Stimulated activated CD8-positive, alpha-beta memory T cell treated with anti-CD3 and anti-CD28 coated beads, Interleukin-4, amount 100 ng/mL, for 48 hours (primary cell): ENCODE measurements around the gene APOBEC3G.
"Not testable (repeated sequence)": the region's sequence is repeated elsewhere in the genome, so short reads cannot be mapped to it uniquely, and the experiment has no call there.

Source experiments
- DNase-seq: peaks from one replicate; pipeline ENCODE4 v3.0.0-alpha.2; 2020

APOBEC3G gene

DNA sequence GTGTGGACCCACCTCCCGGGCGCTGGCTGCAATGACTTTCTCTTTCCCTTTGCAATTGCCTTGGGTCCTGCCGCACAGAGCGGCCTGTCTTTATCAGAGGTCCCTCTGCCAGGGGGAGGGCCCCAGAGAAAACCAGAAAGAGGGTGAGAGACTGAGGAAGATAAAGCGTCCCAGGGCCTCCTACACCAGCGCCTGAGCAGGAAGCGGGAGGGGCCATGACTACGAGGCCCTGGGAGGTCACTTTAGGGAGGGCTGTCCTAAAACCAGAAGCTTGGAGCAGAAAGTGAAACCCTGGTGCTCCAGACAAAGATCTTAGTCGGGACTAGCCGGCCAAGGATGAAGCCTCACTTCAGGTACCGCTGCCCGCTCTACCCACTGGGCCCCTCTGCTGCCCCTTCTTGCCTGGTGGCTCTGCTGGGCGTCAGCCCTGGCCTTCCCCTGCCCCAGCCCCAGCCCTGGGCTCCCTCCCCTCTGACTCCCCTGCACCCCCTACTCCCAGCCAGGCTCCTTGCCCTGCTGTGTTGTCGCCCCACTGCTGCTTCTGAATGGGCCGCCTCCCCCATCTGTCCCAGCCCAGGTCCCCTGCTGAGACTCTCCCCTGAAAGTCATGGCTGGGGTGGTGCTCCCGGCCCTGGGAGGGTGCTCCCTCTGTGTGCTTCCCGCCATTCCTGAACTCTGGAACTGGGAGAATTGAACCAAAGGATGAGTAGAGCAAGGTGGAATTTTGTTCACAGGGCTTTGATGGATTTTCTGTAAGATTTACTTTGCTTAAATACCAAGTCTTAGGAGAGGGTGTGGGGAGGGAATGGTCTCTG is at the start of gene APOBEC3G:
Gene APOBEC3G, plus strand, starts transcription at position 250 of the 815 bp plus-strand sequence. Its CDS starts 87 bp downstream, at position 337.
- peak; percentile 68 for DNase-seq

DNA sequence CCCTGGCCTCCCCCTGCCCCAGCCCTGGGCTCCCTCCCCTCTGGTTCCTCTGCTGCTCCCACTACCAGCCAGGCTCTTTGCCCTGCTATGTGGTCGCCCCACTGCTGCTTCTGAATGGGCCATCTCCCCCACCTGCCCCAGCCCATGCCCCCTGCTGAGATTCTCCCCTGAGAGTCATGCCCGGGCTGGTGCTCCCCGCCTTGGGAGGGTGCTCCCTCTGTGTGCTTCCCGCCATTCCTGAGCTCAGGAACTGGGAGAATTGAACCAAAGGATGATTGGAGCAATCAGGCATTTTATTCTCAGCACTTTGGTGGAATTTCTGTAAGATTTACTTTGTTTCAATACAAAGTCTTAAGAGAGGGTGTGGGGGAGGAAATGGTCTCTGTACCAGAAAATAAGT is 49.4 kb upstream of the APOBEC3G start:
- DNase-seq, result no peak

DNA sequence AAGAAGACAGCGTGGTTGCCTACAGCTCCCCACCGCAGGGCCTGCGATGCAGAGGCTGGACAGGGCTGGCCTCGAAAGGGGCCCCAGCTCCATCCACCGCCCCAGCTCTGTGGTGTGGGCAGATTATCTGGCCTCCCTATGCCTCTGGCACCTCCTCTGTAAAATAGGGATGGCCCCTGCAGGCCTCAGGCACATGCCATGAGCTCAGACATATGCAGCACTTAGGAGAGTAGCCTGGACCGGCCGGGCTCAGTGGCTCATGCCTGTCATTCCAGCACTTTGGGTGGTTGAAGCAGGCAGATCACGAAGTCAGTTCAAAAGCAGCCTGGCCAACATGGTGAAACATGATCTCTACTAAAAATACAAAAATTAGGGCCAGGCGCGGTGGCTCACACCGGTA is 48.8 kb upstream of the APOBEC3G start:
- DNase-seq, result no peak

DNA sequence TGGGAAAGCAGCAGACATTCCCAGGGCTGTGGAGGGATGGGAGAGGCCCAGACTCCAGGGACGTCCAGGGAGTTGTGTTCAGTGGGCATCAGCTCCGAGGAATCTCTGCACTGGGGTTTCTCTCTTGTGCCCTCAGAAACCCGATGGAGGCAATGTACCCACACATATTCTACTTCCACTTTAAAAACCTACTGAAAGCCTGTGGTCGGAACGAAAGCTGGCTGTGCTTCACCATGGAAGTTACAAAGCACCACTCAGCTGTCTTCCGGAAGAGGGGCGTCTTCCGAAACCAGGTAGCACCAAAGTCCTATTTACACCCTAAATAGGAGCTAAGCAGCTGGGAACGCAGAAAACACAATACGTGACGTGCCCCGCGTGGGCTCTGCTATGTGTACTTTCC is 47.8 kb upstream of the APOBEC3G start:
- no peak for DNase-seq

DNA sequence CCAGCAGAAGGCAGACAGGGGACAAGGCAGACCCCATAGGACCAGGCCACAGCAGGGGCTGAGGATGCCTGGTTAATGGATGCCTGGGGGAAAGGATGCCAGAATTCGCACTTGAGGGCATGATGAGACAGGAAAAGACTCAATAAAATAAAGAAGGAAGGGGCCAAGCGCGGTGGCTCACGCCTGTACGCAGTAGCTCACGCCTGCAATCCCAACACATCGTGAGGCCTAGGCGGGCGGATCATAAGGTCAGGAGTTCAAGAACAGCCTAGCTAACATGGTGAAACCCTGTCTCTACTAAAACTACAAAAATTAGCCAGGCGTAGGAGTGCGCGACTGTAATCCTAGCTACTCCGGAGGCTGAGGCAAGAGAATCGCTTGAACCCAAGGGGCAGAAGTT is 46.4 kb upstream of the APOBEC3G start:
- DNase-seq, result no peak

DNA sequence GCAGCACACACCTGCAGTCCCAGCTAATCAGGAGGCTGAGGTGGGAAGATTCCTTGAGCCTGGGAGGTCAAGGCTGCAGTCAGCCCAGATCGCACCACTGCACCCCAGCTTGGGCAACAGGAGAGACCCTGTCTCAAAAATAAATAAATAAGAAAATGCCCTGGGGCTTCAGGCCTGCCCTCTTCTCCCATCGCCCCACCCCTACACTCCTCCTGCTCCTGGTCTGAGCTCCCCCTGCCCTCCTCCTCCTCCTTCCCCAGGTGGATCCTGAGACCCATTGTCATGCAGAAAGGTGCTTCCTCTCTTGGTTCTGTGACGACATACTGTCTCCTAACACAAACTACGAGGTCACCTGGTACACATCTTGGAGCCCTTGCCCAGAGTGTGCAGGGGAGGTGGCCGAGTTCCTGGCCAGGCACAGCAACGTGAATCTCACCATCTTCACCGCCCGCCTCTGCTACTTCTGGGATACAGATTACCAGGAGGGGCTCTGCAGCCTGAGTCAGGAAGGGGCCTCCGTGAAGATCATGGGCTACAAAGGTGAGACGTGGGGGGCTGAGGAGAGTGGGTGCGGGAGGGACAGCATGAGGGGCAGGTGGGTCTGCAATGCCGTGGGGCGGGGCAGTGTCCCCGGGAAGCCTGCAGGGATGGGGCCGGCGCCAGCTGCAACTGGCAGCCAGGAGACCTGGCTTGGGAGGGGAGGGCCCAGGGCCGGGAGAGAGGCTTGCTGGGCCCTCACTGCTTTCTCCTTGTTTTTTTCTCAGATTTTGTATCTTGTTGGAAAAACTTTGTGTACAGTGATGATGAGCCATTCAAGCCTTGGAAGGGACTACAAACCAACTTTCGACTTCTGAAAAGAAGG is 45.4 kb upstream of the APOBEC3G start:
- DNase-seq, result not testable (repeated sequence)

DNA sequence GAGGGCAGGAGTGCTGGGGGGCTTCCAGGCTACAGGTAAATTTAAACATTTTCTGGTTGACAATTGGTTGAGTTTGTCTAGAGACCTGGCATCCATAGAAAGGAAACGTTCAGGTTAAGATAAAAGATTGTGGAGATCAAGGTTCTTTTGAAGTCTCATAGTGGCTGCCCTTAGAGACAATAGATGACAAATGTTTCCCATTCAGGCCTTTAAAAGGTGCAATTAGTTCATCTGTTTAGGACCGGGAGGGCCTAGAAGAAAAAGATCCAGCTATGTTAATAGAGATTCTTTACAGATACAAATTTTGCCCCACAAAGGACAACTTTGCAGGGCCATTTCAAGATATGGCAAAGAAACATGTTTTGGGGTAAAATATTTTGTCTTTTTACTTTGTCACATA is 40.0 kb upstream of the APOBEC3G start:
- DNase-seq, result not testable (repeated sequence)

DNA sequence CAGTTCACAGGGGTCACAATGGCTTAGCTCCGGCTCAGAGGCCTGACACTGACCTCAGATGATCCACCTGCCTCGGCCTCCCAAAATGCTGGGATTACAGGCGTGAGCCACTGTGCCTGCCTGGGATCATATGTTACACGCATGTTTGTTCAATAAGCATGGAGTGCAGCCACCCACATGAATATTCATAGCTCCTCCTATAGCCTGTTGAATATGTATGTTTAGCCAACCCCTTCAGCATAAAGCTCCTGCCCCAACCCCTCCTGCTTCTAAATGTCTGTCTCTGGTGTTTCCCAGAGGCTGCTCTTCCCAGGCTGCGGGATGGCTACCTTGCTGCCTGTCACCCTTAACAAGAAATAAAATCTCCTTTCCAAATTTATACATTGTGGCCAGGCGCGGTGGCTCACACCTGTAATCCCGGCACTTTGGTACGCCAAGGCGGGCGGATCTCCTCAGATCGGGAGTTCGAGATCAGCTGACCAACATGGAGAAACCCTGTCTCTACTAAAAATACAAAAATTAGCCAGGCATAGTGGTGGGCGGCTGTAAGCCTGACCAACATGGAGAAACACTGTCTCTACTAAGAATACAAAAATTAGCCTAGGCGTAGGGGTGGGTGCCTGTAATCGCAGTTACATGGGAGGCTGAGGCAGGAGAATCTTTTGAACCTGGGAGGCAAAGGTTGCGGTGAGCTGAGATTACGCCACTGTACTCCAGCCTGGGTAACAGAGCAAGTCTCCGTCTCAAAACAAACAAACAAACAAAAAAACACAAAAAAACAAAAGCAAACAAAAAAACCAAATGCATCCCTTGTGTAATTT is 37.6 kb upstream of the APOBEC3G start:
- no peak for DNase-seq

DNA sequence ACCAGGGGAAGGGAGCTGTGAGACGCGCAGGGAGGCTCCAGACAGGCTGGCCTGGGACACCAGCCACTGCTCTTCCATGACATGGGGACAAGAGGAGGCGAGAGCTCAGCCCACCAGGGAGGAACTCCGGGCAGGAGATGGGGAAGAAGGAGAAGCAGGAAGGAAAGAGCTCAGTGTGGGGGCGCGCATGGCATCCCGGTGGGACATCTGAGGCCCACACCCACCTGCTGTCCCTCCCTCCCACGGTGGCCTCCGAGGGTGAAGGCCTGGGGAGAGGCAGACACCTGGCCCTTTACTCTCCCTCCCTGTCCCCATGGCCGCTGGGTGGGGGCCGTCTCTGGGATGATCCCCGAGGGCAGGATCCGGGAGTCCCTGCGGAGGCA is 36.9 kb upstream of the APOBEC3G start:
- DNase-seq, result not testable (repeated sequence)

DNA sequence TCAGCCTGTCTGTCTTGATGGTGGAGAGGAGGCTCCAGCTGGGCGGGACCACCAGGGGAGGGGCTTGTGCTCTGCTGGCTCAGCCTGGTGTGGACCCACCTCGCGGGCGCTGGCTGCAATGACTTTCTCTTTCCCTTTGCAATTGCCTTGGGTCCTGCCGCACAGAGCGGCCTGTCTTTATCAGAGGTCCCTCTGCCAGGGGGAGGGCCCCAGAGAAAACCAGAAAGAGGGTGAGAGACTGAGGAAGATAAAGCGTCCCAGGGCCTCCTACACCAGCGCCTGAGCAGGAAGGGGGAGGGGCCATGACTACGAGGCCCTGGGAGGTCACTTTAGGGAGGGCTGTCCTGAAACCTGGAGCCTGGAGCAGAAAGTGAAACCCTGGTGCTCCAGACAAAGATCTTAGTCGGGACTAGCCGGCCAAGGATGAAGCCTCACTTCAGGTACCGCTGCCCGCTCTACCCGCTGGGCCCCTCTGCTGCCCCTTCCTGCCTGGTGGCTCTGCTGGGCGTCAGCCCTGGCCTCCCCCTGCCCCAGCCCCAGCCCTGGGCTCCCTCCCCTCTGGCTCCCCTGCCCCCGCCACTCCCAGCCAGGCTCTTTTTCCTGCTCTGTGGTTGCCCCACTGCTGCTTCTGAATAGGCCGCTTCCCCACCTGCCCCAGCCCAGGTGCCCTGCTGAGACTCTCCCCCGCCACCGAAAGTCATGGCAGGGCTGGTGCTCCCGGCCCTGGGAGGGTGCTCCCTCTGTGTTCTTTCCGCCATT is 36.4 kb upstream of the APOBEC3G start, which contains the start of gene APOBEC3F:
Gene APOBEC3F, plus strand, starts transcription at position 327 of the 759 bp plus-strand sequence. Its CDS starts 97 bp downstream, at position 424.
- DNase-seq, result peak; percentile 74

DNA sequence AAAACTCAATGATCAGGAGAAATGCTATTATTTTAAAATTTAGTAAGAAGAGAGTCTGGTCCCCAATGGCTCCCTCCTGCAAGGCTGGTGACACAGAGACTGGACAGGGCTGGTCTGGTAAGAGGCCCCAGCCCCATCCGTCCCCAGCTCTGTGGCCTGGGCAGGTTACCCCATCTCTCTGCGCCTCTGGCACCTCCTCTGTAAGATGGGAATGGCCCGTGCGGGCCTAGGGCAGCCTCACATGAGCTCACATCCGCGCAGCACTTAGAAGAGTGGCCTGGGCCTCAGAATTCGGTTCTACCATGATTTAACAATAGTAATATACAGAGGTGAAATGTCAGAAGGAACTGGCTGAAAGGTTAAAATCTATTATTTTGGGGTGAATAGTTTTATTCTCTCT is 35.2 kb upstream of the APOBEC3G start:
- DNase-seq, result no peak

DNA sequence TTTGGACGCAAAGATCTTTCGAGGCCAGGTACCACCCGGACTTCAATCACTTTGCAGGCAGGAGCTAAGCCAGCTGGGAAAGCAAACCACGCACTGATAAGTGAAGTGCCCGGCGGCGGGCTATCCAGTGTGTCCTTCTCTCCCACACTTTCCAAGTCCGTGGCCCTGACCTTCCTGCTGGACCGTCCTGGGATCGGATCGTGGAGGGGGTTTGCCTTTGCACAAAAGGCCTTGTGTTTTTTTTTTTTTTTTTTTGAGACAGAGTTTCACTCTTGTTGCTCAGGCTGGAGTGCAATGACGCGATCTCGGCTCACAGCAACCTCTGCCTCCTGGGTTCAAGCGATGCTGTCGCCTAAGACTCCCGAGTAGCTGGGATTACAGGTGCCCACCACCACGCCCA is 34.0 kb upstream of the APOBEC3G start:
- DNase-seq, result not testable (repeated sequence)

DNA sequence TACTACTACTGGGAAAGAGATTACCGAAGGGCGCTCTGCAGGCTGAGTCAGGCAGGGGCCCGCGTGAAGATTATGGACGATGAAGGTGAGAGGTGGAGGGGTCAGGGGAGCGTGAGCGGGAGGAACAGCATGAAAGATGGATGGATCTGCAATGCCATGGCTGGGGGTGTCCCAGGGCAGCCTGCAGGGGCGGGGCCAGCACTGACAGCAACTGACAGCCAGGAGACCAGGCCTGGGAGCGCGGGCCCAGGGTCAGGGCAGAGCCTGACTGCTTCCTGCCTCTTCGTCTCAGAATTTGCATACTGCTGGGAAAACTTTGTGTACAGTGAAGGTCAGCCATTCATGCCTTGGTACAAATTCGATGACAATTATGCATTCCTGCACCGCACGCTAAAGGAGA is 31.9 kb upstream of the APOBEC3G start:
- DNase-seq, result not testable (repeated sequence)

DNA sequence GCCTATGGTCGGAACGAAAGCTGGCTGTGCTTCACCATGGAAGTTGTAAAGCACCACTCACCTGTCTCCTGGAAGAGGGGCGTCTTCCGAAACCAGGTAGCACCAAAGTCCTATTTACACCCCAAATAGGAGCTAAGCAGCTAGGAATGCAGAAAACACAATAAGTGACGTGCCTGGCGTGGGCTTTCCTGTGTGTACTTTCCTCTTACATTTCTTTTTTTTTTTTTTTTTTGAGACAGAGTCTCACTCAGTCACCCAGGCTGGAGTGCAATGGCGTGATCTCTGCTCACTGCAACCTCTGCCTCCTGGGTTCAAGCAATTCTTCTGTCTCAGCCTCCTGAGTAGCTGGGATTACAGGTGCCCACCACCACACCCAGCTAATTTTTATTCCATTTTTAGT is 27.6 kb upstream of the APOBEC3G start:
- not testable (repeated sequence) for DNase-seq

DNA sequence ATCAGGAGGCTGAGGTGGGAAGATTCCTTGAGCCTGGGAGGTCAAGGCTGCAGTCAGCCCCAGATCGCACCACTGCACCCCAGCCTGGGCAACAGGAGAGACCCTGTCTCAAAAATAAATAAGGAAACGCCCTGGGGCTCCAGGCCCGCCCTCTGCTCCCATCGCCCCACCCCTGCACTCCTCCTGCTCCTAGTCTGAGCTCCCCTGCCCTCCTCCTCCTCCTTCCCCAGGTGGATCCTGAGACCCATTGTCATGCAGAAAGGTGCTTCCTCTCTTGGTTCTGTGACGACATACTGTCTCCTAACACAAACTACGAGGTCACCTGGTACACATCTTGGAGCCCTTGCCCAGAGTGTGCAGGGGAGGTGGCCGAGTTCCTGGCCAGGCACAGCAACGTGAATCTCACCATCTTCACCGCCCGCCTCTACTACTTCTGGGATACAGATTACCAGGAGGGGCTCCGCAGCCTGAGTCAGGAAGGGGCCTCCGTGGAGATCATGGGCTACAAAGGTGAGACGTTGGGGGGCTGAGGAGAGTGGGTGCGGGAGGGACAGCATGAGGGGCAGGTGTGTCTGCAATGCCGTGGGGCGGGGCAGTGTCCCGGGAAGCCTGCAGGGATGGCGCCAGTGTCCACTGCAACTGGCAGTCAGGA is 25.1 kb upstream of the APOBEC3G start:
- DNase-seq, result not testable (repeated sequence)

DNA sequence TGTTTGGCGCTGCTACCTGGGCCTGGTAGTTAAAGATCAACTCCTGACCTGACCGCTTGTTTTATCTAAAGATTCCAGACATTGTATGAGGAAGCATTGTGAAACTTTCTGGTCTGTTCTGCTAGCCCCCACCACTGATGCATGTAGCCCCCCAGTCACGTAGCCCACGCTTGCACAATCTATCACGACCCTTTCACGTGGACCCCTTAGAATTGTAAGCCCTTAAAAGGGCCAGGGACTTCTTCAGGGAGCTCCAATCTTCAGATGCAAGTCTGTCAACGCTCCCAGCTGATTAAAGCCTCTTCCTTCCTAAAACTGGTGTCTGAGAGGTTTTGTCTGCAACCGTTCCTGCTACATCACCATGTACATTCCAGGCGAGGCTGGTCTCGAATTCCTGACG is 21.4 kb upstream of the APOBEC3G start:
- no peak for DNase-seq

DNA sequence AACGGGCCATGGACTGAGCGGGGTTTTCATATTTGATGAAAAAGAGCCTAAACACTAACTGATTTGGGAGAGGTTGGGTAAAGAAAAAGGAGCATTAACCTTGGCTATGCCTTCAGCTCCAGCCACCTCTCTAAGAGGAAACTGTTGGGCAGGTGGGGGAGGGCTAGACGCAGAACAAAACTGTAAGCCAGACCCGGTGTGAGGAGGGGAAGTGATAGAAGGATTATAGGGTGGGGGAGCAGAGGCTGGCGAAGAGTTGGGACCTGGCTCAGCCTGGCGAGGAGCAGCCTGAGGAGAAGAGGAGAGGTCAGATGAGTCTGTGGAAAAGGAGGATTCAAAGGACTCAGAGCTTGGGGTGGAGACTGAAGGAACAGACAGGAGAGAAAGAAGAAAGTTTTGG is 15.8 kb upstream of the APOBEC3G start:
- DNase-seq, result not testable (repeated sequence)

DNA sequence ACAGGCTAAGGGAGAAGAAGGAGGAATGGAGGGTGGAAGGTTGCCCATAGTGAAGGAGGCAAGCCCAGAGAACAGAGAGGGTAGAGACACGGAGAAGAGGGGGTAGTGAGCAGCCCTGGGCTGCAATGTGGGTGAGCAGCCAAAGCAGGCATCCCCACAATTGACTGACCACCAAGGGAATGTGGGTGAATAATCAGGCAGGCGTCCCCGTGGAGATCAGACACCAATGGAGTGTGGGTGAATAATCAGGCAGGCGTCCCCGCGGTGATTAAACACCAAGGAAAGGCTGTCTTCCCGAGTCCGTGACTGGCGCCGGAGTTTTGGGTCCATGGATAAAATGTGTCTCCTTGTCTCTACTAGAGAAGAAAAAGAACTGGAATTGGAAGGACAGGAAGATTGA is 15.1 kb upstream of the APOBEC3G start:
- DNase-seq, result not testable (repeated sequence)

DNA sequence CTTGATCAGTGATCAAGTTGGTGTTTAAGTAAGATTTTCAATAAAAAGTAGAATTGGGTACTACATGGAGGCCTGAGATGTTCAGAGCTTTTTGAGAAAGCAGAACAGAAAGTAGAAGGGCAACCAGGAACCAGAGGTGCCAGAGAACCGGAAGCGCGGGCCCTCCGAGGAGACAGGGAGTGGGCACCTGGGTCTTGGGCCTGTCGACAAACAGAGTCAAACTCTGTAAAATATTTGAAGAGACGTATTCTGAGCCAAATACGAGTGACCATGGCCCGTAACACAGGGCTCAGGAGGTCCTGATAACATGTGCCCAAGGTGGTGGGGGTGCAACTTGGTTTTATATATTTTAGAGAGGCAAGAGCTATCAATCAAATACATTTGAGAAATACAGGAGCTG is 13.2 kb upstream of the APOBEC3G start:
- not testable (repeated sequence) for DNase-seq

DNA sequence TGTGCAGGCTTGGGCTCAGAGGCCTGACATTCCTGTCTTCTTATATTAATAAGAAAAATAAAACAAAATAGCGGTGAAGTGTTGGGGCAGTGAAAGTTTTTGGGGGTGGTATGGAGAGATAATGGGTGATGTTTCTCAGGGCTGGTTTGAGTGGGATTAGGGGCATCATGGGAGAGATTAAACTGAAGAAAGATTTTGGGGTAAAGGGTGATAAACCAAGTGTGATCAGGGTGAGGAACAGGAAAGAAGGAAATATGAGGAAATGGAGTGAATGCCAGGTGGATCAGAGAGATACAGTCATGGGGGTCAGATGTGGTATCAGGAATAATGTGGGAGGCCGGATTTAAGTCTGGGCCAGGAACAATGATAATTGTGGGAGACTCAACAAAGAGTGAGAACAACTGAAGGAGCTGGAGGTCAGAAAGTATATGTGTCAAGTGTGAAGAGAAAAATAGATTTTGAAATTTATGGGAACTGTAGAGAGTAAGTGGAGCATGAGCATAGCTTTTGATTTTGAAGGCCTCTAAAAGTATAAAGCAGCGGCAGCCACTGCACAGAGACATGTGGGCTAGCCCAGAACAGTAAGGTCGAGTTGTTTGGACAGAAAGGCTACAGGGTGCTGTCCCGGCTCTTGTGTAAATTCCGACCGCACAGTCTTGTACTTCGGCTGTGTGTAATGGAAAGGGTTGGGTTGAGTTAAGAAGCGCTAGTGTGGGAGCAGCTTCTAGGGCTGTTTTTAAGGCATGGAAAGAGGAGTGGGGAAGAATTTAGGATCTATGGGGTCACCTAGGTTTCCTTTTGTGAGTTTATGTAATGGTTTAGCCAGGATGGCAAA is 10.4 kb upstream of the APOBEC3G start:
- DNase-seq, result not testable (repeated sequence)
